ENCODE measurements around the gene SLCO4C1.

Gene SLCO4C1

GRCh38 chr5:102262688-102263087 lies 33.4 kb downstream of the SLCO4C1 start:
- TF ChIP-seq FOXP2 (optimal IDR thresholded peaks at IDR 0.05; ENCODE audit: borderline replicate concordance, extremely low read depth, extremely low read length, insufficient read depth) (no peak), POLR2AphosphoS5 (IDR thresholded peaks at IDR 0.05; ENCODE audit: low read depth, low read length) (no peak), TAF1 (IDR thresholded peaks at IDR 0.05; ENCODE audit: borderline replicate concordance, insufficient read depth, low read length) (no peak), SIN3A (IDR thresholded peaks at IDR 0.05; ENCODE audit: borderline replicate concordance, insufficient read depth, low read length) (no peak), REST (IDR thresholded peaks at IDR 0.05; ENCODE audit: insufficient read depth in 1 of 2, low read depth in 2 of 2, low read length in 2 of 2) (no peak)

- no peak for TF ChIP-seq POLR2AphosphoS5 (IDR thresholded peaks at IDR 0.05; ENCODE audit: low read depth, low read length)
- TF ChIP-seq SIN3A (IDR thresholded peaks at IDR 0.05; ENCODE audit: borderline replicate concordance, insufficient read depth, low read length) = no peak
- TF ChIP-seq TAF1 (IDR thresholded peaks at IDR 0.05; ENCODE audit: borderline replicate concordance, insufficient read depth, low read length) = no peak
- TF ChIP-seq FOXP2 (optimal IDR thresholded peaks at IDR 0.05; ENCODE audit: borderline replicate concordance, extremely low read depth, extremely low read length, insufficient read depth) = no peak
- TF ChIP-seq REST (IDR thresholded peaks at IDR 0.05; ENCODE audit: insufficient read depth in 1 of 2, low read depth in 2 of 2, low read length in 2 of 2) = no peak
Observed at GRCh38 chr5:102249381-102249780, 46.7 kb downstream of the SLCO4C1 start.

GRCh38 chr5:102243213-102243612 lies 52.9 kb downstream of the SLCO4C1 start:
- TF ChIP-seq REST (IDR thresholded peaks at IDR 0.05; ENCODE audit: insufficient read depth in 1 of 2, low read depth in 2 of 2, low read length in 2 of 2) (no peak), FOXP2 (optimal IDR thresholded peaks at IDR 0.05; ENCODE audit: borderline replicate concordance, extremely low read depth, extremely low read length, insufficient read depth) (no peak), TAF1 (IDR thresholded peaks at IDR 0.05; ENCODE audit: borderline replicate concordance, insufficient read depth, low read length) (no peak), POLR2AphosphoS5 (IDR thresholded peaks at IDR 0.05; ENCODE audit: low read depth, low read length) (no peak), SIN3A (IDR thresholded peaks at IDR 0.05; ENCODE audit: borderline replicate concordance, insufficient read depth, low read length) (no peak)

- TF ChIP-seq FOXP2 (optimal IDR thresholded peaks at IDR 0.05; ENCODE audit: borderline replicate concordance, extremely low read depth, extremely low read length, insufficient read depth) (no peak), REST (IDR thresholded peaks at IDR 0.05; ENCODE audit: insufficient read depth in 1 of 2, low read depth in 2 of 2, low read length in 2 of 2) (no peak), POLR2AphosphoS5 (IDR thresholded peaks at IDR 0.05; ENCODE audit: low read depth, low read length) (no peak), TAF1 (IDR thresholded peaks at IDR 0.05; ENCODE audit: borderline replicate concordance, insufficient read depth, low read length) (no peak), SIN3A (IDR thresholded peaks at IDR 0.05; ENCODE audit: borderline replicate concordance, insufficient read depth, low read length) (no peak)
Observed at GRCh38 chr5:102241809-102242421, 54.2 kb downstream of the SLCO4C1 start.

Measured in PFSK-1 (cell line).